Occipital lobe (tissue), 2 donors: ENCODE measurements around the gene MT1E. TPM values are rescaled to one million over a fixed set of nuclear protein-coding genes. Genes with fewer than 3 reads are reported as not detected.
"Not testable (repeated sequence)": the region's sequence is repeated elsewhere in the genome, so short reads cannot be mapped to it uniquely, and the experiment has no call there.

Experiments
- DNase-seq: peaks from one replicate; lab custom pipeline; 2025; lab: John Stamatoyannopoulos, UW
- total RNA-seq: library from RNA; depleted of rRNA; stranded (reverse); fragments of >200 nt; gene quantifications from one replicate; pipeline ENCODE4 v1.2.3, GENCODE V29; 2014

Gene MT1E
- total RNA-seq, 1 donor from 2014 or later: 12.8 TPM

DNA sequence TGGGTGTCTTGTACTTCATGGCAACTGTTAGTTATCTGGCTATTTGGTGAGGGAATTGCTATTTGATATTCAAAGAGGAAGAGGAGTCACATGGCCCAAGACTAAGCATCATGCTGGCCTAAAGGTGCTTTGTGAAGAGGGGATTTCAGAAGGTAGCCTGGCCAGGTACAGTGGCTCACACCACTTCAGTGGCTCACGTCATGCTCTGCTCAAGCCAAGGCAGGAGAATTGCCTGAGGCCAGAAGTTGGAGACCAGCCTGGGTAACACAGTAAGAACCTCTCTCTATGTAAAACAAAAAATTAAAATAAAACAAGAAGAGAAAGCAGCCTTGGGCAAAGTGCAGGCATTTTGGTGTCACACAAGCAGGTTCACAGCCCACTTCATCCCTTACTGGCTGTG lies 19.7 kb downstream of the MT1E start:
- no peak for DNase-seq

- no peak for DNase-seq
These were observed 20.3 kb downstream of the MT1E start for GRCh38 chr16:56645838-56646237.

GRCh38 chr16:56647641-56648431 lies 22.3 kb downstream of the MT1E start:
- DNase-seq: no peak

DNA sequence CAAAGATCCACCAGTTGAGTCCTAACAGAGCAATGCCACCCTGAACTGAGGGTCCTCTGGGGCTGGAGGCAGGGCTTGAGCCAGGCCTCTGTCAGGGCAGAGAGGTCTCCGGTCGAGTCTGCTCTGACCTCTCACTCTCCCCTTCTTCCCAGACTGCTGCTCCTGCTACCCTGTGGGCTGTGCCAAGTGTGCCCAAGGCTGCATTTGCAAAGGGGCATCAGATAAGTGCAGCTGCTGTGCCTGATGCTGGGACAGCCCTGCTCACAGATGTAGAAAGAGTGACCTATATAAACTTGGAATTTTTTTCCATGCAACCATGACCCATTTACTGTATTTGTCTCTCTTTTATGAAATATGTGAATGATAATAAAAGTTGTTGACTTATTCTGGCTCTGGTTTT lies 23.7 kb downstream of the MT1E start:
- no peak for DNase-seq

DNA sequence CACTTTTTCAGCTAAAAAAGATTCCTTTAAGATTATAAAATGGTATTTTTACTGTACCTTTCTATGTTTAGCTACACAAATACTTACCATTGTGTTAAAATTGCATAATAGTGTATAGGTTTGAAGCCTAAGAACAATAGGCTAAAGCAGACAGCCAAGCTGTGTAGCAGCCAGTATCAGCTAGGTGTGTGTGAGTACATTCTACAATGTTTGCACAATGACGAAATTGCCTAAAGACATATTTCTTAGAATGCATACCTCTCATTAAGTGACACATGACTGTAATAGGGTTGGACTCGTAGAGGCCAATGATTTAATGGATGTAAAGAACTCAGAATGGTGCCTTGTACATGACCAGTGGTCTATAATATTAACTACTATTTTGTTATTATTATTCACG lies 24.2 kb downstream of the MT1E start:
- DNase-seq: no peak

GRCh38 chr16:56651586-56651985 lies 26.0 kb downstream of the MT1E start, which contains the start of gene MT1B:
TSS of gene MT1B (plus strand) at chr16:56651886. CDS start at chr16:56651954, 68 bp downstream.
- no peak for DNase-seq

- no peak for DNase-seq
These were observed 27.0 kb downstream of the MT1E start for GRCh38 chr16:56652600-56652999.

DNA sequence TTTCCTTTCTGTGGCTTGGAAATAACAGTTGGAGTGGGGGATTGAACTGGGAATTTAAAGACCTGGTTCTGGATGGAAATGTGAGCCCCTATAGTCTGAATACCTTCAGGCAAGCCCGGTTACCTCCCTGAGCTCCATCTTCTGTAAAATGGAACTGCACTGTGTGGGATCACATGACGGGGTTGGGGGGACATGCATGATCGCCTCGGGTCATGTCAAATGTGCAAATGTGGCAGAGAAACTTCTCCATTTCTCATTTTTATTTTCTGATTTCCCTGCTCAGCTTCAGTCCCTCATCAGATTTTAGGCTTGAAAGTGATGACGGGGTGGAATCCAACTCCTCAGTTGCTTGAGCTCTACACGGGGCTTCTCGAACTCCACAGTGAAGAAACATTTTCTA lies 27.6 kb downstream of the MT1E start:
- no peak for DNase-seq

GRCh38 chr16:56657555-56658326 lies 32.2 kb downstream of the MT1E start, which contains the start of gene MT1F:
TSS of gene MT1F (plus strand) at chr16:56657959. CDS start at chr16:56658059, 100 bp downstream.
- DNase-seq: peak; percentile 21

- no peak for DNase-seq
These were observed 32.8 kb downstream of the MT1E start for GRCh38 chr16:56658327-56658875.

GRCh38 chr16:56662357-56663354 lies 37.1 kb downstream of the MT1E start:
- no peak for DNase-seq

DNA sequence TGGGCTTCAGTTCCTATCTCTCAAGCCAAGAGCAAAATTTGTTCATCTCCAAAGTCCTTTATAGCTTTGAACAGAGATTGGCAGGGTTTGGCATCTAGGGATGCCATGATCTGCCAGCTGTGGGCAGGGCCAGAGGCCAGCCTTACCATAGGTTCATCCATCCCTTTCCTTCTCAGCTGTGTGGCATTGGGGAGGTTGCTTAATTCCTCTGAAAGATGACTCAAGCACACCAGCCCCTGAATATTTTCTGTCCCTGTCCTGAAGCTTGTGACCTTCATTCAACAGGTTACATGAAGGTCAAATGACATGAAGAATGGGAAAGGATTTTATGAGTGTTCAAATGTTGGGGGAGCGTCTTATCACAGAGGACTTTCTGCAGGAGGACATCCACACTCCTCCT lies 38.9 kb downstream of the MT1E start:
- DNase-seq: no peak

DNA sequence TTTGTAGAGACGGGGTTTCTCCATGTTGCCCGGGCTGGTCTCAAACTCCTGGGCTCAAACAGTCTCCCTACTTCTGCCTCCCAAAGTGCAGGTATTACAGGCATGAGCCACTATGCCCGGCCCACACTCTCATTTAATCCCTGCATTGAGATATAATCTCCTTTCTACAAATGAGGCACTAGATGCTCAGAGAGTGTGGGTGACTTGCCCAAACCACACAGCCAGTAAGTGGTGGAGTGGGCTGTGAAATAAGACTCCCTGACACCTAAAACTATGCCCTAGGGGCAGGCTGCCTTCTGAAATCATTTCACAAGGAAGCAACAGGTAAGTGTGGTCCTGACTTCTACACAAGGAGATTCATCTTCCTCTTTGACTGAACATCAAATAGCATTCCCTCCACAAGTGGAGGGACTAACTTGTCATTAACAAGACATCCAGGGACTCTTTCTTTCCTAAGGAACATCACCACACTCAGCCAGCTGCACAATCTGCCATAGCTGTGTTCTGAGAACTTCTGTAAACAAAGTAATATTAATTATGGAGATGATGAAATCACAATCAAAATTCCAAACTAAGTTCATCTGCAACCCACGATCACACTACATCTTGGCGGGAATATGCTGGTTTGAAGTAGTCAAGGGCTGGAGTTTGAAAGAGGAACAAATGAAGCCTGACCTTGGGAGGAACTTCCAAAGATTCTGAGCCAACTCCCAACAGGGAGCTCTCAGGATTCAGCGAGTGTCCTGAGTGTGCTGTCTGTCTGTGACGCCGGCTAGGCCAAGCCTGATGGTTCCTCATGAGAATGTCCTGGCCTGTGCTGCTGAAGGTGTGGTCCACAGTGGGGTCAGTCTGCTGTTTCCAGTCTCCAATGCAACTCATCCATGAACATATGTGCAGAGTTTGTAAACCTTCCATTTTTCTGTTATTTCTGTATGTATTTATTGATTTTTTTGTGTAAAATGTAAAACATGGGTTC lies 40.0 kb downstream of the MT1E start:
- DNase-seq: not testable (repeated sequence)

DNA sequence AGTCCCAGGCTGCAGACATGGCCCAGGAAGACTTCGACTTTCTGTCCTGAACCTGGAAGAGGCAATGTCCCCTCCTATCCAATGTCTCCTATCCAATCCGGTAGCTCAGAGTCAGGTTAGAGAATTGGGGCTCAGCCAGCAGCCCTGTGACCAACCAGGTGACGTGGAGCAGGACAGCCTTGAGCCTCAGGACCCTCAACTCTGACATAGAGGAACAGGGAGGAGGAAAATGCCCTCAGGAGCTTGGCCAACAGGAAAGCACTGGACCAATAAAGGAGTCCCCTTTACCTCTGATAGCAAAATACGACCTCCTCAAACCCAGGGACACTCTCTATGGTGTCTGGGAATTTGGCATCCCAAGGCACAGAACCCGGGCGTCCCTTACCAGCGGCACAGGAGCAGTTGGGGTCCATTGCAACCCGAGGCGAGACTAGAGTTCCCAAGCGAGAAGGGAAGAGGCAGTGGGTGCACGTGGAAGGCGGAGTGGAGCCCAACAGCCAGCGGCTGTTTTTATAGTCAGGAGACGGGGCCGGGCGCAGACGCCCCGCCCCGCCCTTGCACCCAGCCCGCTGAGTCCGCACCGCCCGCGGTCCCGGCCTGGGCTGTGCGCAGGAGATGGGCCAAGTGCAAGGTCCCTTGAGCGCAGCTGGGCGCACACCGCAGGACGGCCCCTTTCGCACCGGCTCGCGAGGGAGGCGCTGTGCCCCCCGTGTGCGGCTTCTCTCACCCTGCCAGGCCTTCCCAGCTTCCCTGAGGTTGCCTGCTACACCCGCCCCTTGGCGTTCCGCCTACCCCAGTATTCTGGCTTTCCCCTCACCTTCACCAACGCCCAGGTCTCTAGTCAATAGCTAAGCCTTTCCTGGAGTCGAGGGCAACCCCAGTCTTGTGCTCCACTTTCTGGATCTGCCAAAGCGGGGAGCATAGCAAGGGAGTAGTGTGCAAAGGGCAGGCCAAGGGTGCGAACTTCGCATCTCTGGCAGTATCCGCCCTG lies 42.3 kb downstream of the MT1E start, which contains the start of gene MT1G:
MT1G (minus strand) TSS at position 485 of the 991 bp plus-strand sequence; CDS start at position 413, 72 bp downstream.
- no peak for DNase-seq

DNA sequence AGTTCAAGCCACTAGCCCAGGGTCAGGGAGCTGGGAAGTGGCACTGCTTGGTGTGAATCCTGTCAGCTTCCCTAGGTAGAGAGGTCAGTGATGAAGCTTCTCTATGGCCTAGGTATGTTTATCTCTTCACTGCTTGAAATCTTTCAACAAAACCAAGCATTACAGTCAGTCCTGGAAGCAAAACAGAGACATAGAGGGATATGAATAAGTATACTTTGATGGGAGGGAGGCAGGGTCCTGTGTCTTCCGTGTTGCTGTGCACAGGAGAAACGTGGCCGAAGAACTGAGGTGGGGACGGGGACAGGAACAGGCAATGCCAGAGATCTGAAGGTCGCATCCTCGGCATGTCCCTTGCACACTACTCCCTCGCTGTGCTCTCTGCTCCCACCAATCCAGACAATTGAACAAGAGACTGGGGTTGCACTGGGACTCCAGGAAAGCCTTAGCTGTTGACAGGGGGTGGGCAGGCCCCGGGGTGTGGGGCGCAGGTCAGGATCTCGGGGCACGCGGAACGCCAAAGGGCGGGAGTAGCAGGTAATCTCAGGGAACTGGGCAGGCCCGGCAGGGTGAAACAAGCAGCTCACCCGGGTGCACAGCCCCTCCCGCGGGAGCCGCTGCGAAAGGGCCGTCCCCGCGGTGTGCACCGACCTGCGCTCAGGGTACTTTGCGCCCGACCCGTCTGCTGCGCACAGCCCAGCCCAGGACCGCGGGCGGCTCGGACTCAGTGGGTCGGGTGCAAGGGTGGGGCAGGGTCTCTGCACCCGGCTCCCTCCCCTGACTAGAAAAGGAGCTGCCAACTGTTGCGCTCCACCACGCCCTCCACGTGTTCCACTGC lies 43.6 kb downstream of the MT1E start, which contains the start of gene MT1H:
MT1H (plus strand) TSS at position 810 of the 835 bp plus-strand sequence. CDS start 71 bp downstream, outside the sequence.
- DNase-seq: no peak

- no peak for DNase-seq
These were observed 44.4 kb downstream of the MT1E start for GRCh38 chr16:56669840-56670619.

- DNase-seq: no peak
These were observed 45.0 kb downstream of the MT1E start for GRCh38 chr16:56670620-56670934.
